Dermis microvascular lymphatic vessel endothelial cell (primary cell): Measurements from ENCODE around the gene CTXN1. TPM values are rescaled to one million over a fixed set of nuclear protein-coding genes. Genes with fewer than 3 reads are reported as not detected.

Experiments
- DNase-seq, 2 donors: peaks; one replicate each; pipeline versions ENCODE4 v3.0.0 to v3.0.0-alpha.2; 2010; ENCODE audit warnings: low read depth in 2 of 2
- total RNA-seq: library from RNA; depleted of rRNA; stranded (reverse); fragments of >200 nt; gene quantifications from 2 replicates; pipeline ENCODE4 v1.2.1, GENCODE V29; 2014

The CTXN1 gene
- total RNA-seq, 1 donor from 2014 or later: 1.5 TPM

GRCh38 chr19:7915250-7916102 lies 10.5 kb downstream of the CTXN1 start:
- DNase-seq: no peak

GRCh38 chr19:7914598-7915045 lies 11.3 kb downstream of the CTXN1 start, which contains the start of gene TGFBR3L:
Gene TGFBR3L, plus strand, starts transcription at chr19:7914830.
- no peak for DNase-seq

GRCh38 chr19:7914099-7914498 lies 11.8 kb downstream of the CTXN1 start:
- no peak for DNase-seq

GRCh38 chr19:7913652-7914051 lies 12.3 kb downstream of the CTXN1 start:
- no peak for DNase-seq

- no peak for DNase-seq
Measured at GRCh38 chr19:7912697-7913564, 13.0 kb downstream of the CTXN1 start.

GRCh38 chr19:7912144-7912696 lies 13.7 kb downstream of the CTXN1 start:
- no peak for DNase-seq

- DNase-seq: no peak
Measured at GRCh38 chr19:7911508-7912143, 14.3 kb downstream of the CTXN1 start.

- no peak for DNase-seq
Measured at GRCh38 chr19:7910321-7911161, 15.4 kb downstream of the CTXN1 start.

GRCh38 chr19:7909471-7910067 lies 16.4 kb downstream of the CTXN1 start:
- no peak for DNase-seq

GRCh38 chr19:7908742-7909461 lies 17.0 kb downstream of the CTXN1 start:
- no peak for DNase-seq

- no peak for DNase-seq
Measured at GRCh38 chr19:7908078-7908699, 17.7 kb downstream of the CTXN1 start.

GRCh38 chr19:7907544-7907943 lies 18.4 kb downstream of the CTXN1 start:
- no peak for DNase-seq

- DNase-seq: no peak
Measured at GRCh38 chr19:7907122-7907521, 18.8 kb downstream of the CTXN1 start.

GRCh38 chr19:7905859-7906258 lies 20.1 kb downstream of the CTXN1 start:
- DNase-seq: no peak

GRCh38 chr19:7905268-7905667 lies 20.7 kb downstream of the CTXN1 start:
- no peak for DNase-seq

- DNase-seq: peak in 1 of 2 donors; percentile 37
Measured at GRCh38 chr19:7904074-7905020, 21.6 kb downstream of the CTXN1 start.

GRCh38 chr19:7903244-7904073 lies 22.5 kb downstream of the CTXN1 start, which contains the start of gene MAP2K7:
Gene MAP2K7, plus strand, starts transcription at chr19:7903877. Its CDS starts 68 bp downstream, at chr19:7903945.
- DNase-seq: peak; percentile 98 to 99
